ENCODE results near the gene ZNF518A.

GRCh38 chr10:96176985-96177384, 46.9 kb downstream of the ZNF518A start:
- no peak for TF ChIP-seq ZNF776 (tag by site-specific recombination; IDR thresholded peaks at IDR 0.05; ENCODE audit: borderline replicate concordance)
- TF ChIP-seq ZNF610 (tag by site-specific recombination; IDR thresholded peaks at IDR 0.05; ENCODE audit: borderline replicate concordance): no peak
- no peak for TF ChIP-seq ZNF704 (tag by site-specific recombination; IDR thresholded peaks at IDR 0.05)
- no peak for TF ChIP-seq CTCF (tag by site-specific recombination; IDR thresholded peaks at IDR 0.05)
- TF ChIP-seq TRIM28 (IDR thresholded peaks at IDR 0.05; ENCODE audit: borderline replicate concordance, low read length): no peak
- TF ChIP-seq PBX3 (CRISPR knock-in tag; IDR thresholded peaks at IDR 0.05): no peak
- TF ChIP-seq YY1 (tag by site-specific recombination; IDR thresholded peaks at IDR 0.05): no peak
- TF ChIP-seq PATZ1 (tag by site-specific recombination; IDR thresholded peaks at IDR 0.05): no peak
- no peak for TF ChIP-seq ZNF184 (tag by site-specific recombination; IDR thresholded peaks at IDR 0.05)
- TF ChIP-seq ZNF768 (tag by site-specific recombination; IDR thresholded peaks at IDR 0.05): no peak
- no peak for TF ChIP-seq ZNF777 (tag by site-specific recombination; IDR thresholded peaks at IDR 0.05; ENCODE audit: borderline replicate concordance)
- no peak for TF ChIP-seq REST (tag by site-specific recombination; IDR thresholded peaks at IDR 0.05)

Data from HEK293 (cell line).